HL-60/S4 treated with phorbol 12-myristate 13-acetate at 8.2 ng/mL for 4 days and 3 days (cell line): ENCODE measurements around the gene ERG.

Experiments used
- in situ Hi-C: fragments of 300-500 bp; cut with MboI; formaldehyde crosslinking; loops from 2 replicates; pipeline ENCODE4 v1.15.0; 2022; ENCODE audit warnings: low sequenced_read_pairs

Gene ERG

DNA sequence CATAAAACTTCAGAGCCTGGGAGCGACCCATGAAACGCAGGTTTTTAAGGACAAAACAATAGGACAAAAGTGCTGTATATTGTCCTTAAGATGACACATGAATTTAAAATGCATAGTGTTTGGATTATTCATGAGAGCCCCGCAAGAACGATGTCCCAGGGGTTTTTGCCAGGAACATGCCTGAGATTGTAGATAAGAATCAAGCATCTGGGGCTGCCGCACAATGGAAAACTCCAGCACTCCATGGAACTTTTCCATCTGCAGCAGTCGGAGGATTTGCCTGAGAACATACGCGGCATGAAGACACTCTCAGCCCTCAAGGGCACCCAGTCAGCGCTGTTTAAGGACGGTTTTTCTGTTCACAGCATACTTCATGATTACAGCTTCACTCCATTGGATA lies 5.3 kb upstream of the ERG start:
- in situ Hi-C loops, result loop anchor here (25.0 kb wide), 2 partner anchors 209 to 634 kb away; no protein-coding TSS in a partner anchor

- in situ Hi-C loops, result loop anchor here (25.0 kb wide), 2 partner anchors 212 to 637 kb away; no protein-coding TSS in a partner anchor
Measured at GRCh38 chr21:38500073-38500472, 1.8 kb upstream of the ERG start.

DNA sequence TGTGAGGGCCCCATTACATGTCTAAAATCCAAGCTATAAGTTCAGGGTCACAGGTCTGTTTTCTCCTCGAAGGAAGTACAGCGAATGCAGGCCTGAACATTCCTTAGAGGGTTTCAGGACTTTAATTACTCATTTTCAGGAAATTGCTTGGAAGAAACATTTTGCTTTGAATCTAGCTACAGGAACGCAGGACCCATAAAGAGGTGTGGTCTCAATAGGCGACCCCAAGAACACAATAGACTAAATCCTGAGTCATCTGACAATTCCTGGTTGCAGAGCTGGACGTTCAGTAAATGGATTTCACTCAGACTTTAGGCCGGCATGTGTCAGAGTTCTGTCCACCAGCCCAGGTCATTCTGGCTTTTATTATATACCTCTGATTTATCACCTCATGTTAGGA lies 1.0 kb upstream of the ERG start:
- in situ Hi-C loops, result no loop called here

DNA sequence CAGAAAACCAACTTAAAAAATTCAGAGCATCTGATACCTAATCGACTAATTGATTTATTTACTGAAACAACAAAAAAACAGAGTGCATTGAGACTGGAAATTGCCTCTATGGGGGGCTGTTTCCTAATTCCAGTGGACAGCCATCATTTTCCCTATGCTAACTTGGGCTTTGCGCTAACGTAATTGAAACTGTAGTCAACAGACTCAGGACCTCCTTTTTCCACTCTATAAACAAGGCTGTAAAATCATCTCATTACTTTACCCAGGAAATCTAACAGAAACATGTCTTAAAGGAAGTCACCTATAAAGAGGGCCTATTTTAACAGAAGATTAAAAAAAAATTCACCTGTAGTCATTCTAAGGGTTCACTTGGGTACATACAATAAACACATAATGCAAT lies 2.1 kb downstream of the ERG start:
- in situ Hi-C loops, result no loop called here

- in situ Hi-C loops, result no loop called here
Measured at GRCh38 chr21:38495696-38496095, 2.6 kb downstream of the ERG start.

DNA sequence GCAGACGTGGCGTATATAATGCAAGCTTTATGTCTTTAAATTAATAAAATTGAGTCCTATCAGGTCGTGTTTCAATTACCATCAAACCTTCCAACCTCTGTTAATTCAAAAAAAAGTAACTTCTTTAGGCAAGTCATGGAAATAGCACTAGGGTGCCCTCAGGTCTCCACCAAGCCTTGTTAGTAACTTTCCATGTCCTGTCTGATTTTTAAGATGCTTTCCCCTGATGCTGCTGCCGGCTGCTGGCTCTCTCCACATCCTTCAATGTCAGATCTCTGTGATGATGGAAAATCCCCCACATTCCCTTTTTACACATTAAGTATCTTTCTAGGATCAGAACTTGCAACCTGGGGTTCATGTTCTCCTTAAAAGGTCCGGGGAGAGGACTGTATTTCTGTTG lies 3.0 kb downstream of the ERG start:
- in situ Hi-C loops, result no loop called here

DNA sequence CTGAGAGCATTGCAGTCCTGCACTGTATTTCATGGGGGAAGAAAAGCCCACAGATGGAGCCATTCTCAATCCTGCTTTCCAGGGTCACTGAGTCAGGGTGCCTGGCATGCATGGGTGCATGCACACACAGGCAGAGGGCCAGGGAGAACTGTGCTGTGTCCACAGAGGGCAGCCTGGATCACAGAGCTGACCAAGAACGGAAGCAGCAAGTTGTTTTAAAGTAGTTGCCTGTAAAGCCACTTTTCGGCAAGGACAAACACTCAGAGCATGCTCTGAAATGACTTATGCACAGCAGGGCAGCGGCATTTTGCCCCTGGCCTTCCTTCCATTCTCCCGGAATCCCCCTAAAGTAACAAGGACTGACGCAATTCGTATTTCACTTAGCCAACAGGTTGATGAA lies 3.6 kb downstream of the ERG start:
- in situ Hi-C loops, result no loop called here

- in situ Hi-C loops, result no loop called here
Measured at GRCh38 chr21:38494251-38494642, 4.0 kb downstream of the ERG start.

- in situ Hi-C loops, result no loop called here
Measured at GRCh38 chr21:38493549-38494250, 4.6 kb downstream of the ERG start.

DNA sequence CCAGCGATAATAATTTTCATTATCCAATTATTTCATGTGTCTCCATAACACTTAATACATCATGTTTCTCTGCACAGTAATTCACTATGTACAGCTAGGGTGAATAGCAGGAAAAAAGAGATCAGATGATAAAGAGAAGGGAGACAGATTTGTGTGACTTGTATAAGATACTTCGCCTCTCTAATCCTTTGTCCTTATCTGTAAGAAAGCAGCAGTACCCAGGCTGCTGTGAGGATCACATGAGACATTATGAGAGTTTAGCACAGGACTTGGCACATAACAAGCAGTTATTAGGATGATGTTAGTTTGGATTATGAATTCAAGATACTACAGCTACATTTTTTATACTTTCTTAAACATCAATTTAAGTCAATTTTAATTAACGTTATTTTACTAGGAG lies 6.3 kb downstream of the ERG start:
- in situ Hi-C loops, result no loop called here

DNA sequence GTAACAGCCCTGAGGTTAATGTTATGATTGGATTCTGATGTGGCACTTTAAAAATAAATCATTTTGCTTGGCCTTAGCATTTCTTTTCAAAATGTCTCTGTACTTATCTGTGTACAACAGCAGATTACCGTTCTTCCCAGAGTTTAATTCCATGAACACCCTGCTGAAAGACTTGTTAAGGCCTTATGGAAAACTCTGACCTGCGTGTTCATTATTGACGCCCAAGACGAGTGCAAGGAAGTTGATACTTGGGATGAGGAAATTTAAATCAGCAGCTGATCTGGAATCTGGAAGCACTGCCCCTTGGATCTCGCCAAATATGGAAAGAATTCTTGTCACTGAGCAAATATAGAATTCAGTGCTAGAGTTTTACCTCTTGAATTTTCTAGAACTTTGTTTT lies 6.7 kb downstream of the ERG start:
- in situ Hi-C loops, result no loop called here

- in situ Hi-C loops, result no loop called here
Measured at GRCh38 chr21:38490411-38491020, 7.8 kb downstream of the ERG start.

- in situ Hi-C loops, result no loop called here
Measured at GRCh38 chr21:38489729-38490128, 8.5 kb downstream of the ERG start.

- in situ Hi-C loops, result no loop called here
Measured at GRCh38 chr21:38489271-38489652, 9.0 kb downstream of the ERG start.

GRCh38 chr21:38488640-38489270 lies 9.5 kb downstream of the ERG start:
- in situ Hi-C loops, result no loop called here

DNA sequence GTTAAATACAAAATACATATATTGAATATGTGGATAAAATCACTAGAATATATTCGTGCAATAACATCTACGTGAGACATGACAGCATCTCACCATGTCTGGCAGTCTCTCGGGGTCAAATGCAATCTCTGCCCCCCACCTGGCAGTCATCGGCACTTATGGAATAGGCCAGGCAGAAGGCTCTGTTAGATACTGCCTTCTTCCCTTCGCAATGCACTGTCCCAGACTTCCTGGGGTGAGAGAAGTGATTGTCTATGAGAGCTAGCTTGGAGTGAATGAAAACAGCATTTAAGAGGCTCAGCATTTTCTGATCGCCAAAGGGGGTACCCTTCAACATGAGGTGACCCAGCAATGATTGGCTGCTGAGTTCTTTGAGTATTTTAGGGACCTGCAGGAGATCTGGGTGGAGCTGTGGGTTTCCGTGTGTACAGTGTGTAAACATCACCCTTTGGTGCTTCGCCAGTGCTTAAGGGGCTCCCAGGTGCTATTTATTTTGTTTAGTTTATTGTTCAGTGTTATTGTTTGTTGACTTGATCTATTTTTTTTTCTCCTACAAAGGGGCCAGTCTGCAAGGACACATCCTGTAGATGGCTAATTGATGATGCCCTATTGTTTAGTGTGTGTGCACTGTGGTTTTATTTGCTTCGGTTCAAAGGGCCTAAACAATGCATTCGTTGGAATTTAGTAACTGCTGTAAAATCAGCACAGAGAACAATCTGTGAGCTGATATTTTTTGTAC lies 10.2 kb downstream of the ERG start:
- in situ Hi-C loops, result no loop called here

DNA sequence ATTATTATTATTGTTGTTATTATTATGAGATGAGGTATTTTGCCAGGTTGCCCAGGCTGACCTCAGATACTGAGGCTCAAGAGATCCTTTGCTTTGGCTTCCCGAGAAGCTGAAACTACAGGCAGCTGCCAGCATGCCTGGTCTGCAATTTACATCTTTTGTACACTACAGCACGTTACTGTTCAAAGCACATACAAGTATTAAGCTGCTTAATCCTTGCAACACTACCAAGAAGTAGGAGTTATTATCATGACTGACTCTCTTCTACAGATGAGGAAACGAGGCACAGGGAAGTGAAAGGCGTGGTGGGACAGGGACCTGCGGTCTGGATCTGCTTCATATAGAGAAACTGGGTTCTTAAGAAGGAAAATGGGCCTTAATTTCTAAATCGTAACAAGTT lies 11.6 kb downstream of the ERG start:
- in situ Hi-C loops, result no loop called here

GRCh38 chr21:38486221-38486620 lies 12.1 kb downstream of the ERG start:
- in situ Hi-C loops, result no loop called here

- in situ Hi-C loops, result no loop called here
Measured at GRCh38 chr21:38479641-38480525, 18.4 kb downstream of the ERG start.

DNA sequence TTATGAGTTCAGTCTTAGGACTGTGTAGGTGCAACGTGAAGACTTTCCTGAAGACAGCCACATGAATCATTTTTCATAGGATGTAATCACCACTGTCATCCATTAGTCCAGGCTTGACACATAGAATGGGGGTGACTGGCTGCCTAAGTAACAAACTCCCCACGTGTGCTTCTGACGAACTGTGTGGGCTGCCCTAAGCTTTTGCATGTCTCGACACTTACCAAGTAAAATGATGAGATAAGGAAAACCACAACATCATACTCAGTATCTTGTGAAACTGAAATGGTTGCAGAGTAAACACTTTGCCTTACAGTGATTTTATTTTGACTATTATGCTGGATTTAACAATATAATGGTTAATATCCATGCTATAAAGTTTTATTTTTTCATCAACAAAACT lies 19.5 kb downstream of the ERG start:
- in situ Hi-C loops, result no loop called here

GRCh38 chr21:38477226-38477625 lies 21.1 kb downstream of the ERG start:
- in situ Hi-C loops, result no loop called here
